Mesothelial cell of epicardium (in vitro differentiated cells): Measurements from ENCODE around the gene DHX9. TPM values are rescaled to one million over a fixed set of nuclear protein-coding genes. Genes with fewer than 3 reads are reported as not detected.

Source experiments
- DNase-seq, 2 experiments: peaks; one replicate each; pipeline ENCODE4 v3.0.0; 2021; ENCODE audit warnings: low spot score in 2 of 2; ENCODE audit not compliant: unreplicated experiment in 2 of 2
- H3K27ac Mint-ChIP-seq: 2 replicates; pipeline ENCODE4 v1.8.0; 2021; ENCODE audit warnings: mixed read lengths
- H3K27me3 Mint-ChIP-seq: 2 replicates; pipeline ENCODE4 v1.8.0; 2021; ENCODE audit warnings: low read depth, mixed read lengths
- H3K36me3 Mint-ChIP-seq: 2 replicates; pipeline ENCODE4 v1.8.0; 2021; ENCODE audit warnings: mixed read lengths
- H3K4me1 Mint-ChIP-seq: 2 replicates; pipeline ENCODE4 v1.8.0; 2021; ENCODE audit warnings: mixed read lengths
- H3K4me3 Mint-ChIP-seq: 2 replicates; pipeline ENCODE4 v1.8.0; 2021; ENCODE audit warnings: mild to moderate bottlenecking, moderate library complexity, mixed read lengths
- H3K9me3 Mint-ChIP-seq: 2 replicates; pipeline ENCODE4 v1.8.0; 2021; ENCODE audit warnings: mixed read lengths
- CTCF ChIP-seq: fragments of 200-600 bp; sonication (generic); IDR thresholded peaks from one replicate; pipeline ENCODE4 v1.5.0; 2021; ENCODE audit warnings: antibody characterized with exemption; ENCODE audit not compliant: unreplicated experiment
- total RNA-seq: library from RNA; stranded (reverse); gene quantifications from 3 replicates; pipeline ENCODE4 v1.2.1, GENCODE V29; 2021

Gene DHX9
- total RNA-seq, 1 donor from 2014 or later: 250 TPM

- Mint-ChIP-seq H3K4me1 (no peaks in the 10 kb centered on the region), H3K27ac (no peak overlapping the region)
Measured at GRCh38 chr1:182811975-182812722, 27.0 kb upstream of the DHX9 start.

GRCh38 chr1:182816863-182817262 is 22.3 kb upstream of the DHX9 start:
- TF ChIP-seq CTCF: no peak

More at GRCh38 chr1:182811975-182812722, 27.0 kb upstream of the DHX9 start:
- Mint-ChIP-seq H3K4me3 (no peak overlapping the region), H3K36me3 (peaks cover 15% of the 10 kb centered on the region), H3K9me3 (peaks cover 4% of the 10 kb centered on the region), H3K27me3 (no peaks in the 10 kb centered on the region)
- no peak for TF ChIP-seq CTCF
- no peak for DNase-seq

GRCh38 chr1:182817802-182818201 is 21.3 kb upstream of the DHX9 start:
- no peak for TF ChIP-seq CTCF
- H3K4me1 Mint-ChIP-seq: no peaks in the 10 kb centered on the region
- H3K27me3 Mint-ChIP-seq: no peaks in the 10 kb centered on the region
- H3K36me3 Mint-ChIP-seq: peaks cover 26% of the 10 kb centered on the region
- no peak overlapping the region for H3K4me3 Mint-ChIP-seq
- H3K27ac Mint-ChIP-seq: no peak overlapping the region
- peaks cover 7% of the 10 kb centered on the region for H3K9me3 Mint-ChIP-seq
- no peak for DNase-seq

More at GRCh38 chr1:182816863-182817262, 22.3 kb upstream of the DHX9 start:
- no peak for DNase-seq
- no peaks in the 10 kb centered on the region for H3K27me3 Mint-ChIP-seq
- H3K4me3 Mint-ChIP-seq: no peak overlapping the region
- no peak overlapping the region for H3K27ac Mint-ChIP-seq
- H3K36me3 Mint-ChIP-seq: peaks cover 22% of the 10 kb centered on the region
- no peaks in the 10 kb centered on the region for H3K4me1 Mint-ChIP-seq
- peaks cover 7% of the 10 kb centered on the region for H3K9me3 Mint-ChIP-seq

GRCh38 chr1:182823220-182823619 is 15.9 kb upstream of the DHX9 start:
- no peak overlapping the region for H3K27ac Mint-ChIP-seq
- H3K4me3 Mint-ChIP-seq: no peak overlapping the region
- H3K27me3 Mint-ChIP-seq: no peaks in the 10 kb centered on the region
- no peaks in the 10 kb centered on the region for H3K4me1 Mint-ChIP-seq
- peaks cover 14% of the 10 kb centered on the region for H3K36me3 Mint-ChIP-seq
- no peak for TF ChIP-seq CTCF
- H3K9me3 Mint-ChIP-seq: no peaks in the 10 kb centered on the region
- DNase-seq: no peak

GRCh38 chr1:182826892-182827291 is 12.3 kb upstream of the DHX9 start:
- DNase-seq: no peak
- no peaks in the 10 kb centered on the region for H3K27me3 Mint-ChIP-seq
- H3K4me3 Mint-ChIP-seq: no peak overlapping the region
- no peaks in the 10 kb centered on the region for H3K9me3 Mint-ChIP-seq
- H3K27ac Mint-ChIP-seq: no peak overlapping the region
- TF ChIP-seq CTCF: no peak
- no peaks in the 10 kb centered on the region for H3K4me1 Mint-ChIP-seq
- peaks cover 9% of the 10 kb centered on the region for H3K36me3 Mint-ChIP-seq
